OCI-LY3 (cell line): ENCODE data around the gene ABCD4.

ENCODE experiments used
- EZH2phosphoT487 ChIP-seq: fragments of 200-600 bp; shearing (Covaris generic); IDR thresholded peaks from 2 replicates; pipeline ENCODE4 v1.6.1; 2018; ENCODE audit warnings: antibody characterized with exemption, mixed run types, low read depth
- TF ChIP-seq, protein P1 (sequence below): fragments of 200-600, 300-600 bp; sonication (generic); IDR thresholded peaks from 2 replicates; pipeline ENCODE4 v1.5.1; 2014; ENCODE audit warnings: antibody characterized with exemption, low read length, low read depth

DNA sequence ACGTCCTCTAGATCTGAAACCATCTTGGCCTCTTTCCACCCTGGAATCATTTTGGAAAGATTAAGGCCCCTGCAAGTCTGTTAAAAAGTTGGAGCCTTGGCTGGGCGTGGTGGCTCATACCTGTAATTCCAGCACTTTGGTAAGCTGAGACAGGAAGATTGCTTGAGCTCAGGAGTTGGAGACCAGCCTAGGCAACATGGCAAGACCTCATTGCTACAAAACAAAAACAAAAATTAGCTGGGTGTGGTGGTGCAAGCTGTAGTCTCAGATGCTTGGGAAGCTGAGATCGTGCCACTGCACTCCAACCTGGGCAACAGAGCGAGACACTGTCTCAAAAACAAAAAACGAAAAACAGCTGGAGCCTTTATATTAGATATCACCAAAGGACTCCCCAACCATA is 10.9 kb upstream of the ABCD4 start:
- TF ChIP-seq, protein P1, sequence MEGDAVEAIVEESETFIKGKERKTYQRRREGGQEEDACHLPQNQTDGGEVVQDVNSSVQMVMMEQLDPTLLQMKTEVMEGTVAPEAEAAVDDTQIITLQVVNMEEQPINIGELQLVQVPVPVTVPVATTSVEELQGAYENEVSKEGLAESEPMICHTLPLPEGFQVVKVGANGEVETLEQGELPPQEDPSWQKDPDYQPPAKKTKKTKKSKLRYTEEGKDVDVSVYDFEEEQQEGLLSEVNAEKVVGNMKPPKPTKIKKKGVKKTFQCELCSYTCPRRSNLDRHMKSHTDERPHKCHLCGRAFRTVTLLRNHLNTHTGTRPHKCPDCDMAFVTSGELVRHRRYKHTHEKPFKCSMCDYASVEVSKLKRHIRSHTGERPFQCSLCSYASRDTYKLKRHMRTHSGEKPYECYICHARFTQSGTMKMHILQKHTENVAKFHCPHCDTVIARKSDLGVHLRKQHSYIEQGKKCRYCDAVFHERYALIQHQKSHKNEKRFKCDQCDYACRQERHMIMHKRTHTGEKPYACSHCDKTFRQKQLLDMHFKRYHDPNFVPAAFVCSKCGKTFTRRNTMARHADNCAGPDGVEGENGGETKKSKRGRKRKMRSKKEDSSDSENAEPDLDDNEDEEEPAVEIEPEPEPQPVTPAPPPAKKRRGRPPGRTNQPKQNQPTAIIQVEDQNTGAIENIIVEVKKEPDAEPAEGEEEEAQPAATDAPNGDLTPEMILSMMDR: no peak
- no peak for TF ChIP-seq EZH2phosphoT487
